Activated CD8-positive, alpha-beta memory T cell treated with anti-CD3 and anti-CD28 coated beads for 1 hour (primary cell): Measurements from ENCODE around the gene CDH13.

ENCODE experiments used
- DNase-seq, 2 donors: peaks; one replicate each; pipeline ENCODE4 v3.0.0-alpha.2; 2020; ENCODE audit warnings: low read depth in 1 of 2; ENCODE audit errors: extremely low read depth in 1 of 2

The CDH13 gene

DNA sequence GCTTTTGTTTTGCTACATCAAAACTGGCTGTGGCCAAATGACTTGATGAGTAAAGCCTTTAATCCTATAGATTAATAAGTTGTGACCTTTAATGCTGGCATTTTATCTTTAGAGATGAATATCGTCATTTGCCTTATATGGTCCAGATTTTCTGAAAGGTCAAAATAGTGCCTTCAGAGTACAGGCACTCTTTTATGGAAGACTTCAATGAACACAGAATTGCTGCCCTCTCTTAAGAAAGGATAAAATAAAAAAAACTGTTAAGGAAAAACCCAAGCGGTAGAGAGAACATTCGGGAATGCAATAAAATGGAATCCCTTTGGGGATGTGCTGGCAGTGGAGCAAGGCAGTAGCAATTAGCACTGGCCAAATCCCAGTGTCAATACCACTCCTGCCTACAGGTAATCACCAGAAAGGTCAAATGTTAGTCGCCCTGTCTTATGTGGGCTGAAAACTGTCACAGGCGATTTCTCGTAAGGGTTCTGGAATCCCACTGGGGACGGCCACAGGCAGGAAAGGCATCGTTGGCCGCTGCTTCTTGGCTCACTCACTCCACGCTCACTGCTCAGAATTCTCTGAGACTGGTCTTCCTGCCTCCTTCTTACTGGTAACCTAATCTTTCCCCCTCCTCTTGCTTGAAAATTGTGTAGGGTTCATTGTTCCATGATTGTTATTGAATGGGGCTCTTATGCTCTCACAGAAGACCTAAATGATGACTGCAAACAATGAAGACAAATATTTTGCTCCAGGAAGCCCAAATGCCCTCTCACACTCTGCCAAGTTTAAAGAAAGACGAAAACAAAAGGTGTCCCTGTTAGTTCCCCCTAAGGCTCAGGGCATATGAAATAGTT is 1135.6 kb downstream of the CDH13 start:
- DNase-seq: no peak

DNA sequence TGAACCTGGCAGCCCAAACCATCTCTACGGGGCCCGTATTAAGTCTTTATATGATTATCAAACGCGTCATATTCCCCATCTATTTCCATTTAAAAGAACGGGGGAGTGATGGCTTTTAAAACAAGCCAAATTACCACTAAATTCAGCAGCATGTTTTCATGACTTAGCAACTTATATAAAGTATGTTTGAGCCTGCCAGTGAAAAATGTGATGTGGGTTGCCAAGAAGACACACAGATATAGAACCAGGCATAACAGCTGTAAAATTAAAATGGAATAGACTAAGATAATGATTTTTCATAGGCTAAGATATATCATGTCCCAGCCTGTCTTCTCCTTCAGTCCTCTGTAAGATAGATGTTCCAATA is 1136.2 kb downstream of the CDH13 start:
- no peak for DNase-seq

DNA sequence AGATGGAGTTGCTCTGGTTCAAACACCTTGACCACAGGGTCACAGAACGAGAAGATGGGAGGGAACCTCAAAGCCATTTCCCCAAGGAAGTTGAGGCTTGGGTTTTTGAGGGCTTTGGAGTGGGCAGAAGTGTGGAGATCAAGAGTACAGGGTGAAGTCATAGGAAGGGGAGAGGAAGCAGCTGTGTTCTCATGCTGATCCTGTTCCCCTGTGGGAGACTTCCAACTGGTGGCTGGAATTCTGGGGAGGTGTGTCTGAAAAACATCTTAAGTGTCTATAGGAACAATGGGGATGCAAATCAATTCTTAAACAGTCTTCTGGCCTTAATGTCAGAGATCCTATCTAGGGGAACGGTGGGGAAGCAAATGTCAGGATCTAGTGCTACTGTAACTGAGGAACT is 1142.2 kb downstream of the CDH13 start:
- DNase-seq: no peak

- no peak for DNase-seq
These were observed 1142.7 kb downstream of the CDH13 start for GRCh38 chr16:83769397-83770008.

DNA sequence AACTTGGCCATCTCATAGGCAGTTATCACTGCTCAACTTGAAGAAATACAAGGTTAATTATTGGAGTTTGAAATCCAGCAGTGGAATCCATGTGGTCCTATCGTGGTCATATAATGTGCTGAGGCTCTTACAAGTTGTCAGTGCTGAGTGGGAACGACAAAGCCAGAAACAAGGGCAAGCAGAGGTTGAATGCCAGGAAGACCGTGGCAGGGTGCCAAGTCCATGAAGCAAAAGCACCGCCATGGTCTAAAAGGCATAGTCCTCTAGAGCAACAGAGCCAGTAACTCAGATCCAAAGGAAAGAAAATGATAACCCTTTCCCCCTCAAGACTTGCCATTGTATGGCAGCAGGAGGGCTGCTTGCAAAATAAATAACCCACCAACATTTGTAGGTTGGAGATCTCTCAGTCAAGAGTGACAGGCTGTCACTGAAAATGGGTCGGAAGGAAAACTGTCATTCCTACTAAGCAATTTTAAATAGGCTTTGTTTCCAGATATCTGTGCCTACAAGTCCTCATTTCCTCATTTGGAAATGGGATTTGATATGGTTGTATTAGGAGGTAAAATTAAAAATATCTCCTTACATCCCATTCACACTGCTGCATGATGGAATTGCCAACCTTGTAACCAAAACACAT is 1144.7 kb downstream of the CDH13 start:
- DNase-seq: no peak

DNA sequence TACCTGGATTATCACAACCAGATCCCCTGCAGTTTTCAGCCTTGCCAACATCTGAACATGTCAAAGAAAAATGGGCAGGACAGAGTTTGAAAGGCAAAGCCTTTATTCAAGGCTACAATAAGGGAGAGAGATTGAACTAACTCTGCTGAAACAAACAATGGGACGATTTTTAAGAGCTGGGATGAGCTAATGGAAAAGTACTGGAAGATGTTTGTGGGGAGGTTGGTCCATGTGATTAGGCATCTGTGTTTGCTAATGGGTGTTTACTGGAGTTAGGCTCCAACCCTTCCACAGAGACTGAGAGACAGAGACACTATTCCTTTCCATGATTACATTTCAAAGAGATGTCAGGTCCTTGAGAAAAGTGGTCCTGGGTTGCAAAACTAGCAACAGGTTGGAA is 1146.0 kb downstream of the CDH13 start:
- no peak for DNase-seq

- DNase-seq: no peak
These were observed 1147.3 kb downstream of the CDH13 start for GRCh38 chr16:83774066-83774465.

DNA sequence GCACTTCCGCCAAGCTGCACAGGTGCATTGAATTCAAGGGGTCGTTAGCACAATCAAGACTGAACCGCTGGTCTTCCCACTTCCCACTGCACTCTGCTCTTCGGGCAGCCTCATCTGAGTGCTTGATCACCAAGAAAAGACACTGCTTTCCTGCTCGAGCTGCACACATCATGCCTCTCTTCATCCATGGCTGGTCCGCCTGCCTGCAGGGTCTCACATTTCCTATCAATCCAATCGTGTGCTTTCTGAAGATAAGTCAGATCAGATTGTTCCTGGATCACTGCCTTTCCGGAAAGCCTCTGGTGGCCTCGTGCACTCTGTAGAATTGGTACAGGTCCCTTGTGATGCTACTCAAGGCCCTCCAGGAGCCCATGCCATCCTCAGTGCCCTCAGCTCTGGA is 1150.2 kb downstream of the CDH13 start:
- DNase-seq: no peak

DNA sequence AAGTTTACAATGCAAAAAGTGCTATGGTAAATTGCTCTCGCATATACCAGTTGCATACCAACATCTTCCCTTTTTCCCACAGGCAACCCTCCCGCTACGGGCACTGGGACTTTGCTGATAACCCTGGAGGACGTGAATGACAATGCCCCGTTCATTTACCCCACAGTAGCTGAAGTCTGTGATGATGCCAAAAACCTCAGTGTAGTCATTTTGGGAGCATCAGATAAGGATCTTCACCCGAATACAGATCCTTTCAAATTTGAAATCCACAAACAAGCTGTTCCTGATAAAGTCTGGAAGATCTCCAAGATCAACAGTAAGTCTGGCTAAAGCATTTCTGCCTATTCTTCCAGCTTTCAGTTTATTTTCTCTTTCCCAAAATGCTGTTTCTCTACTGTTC is 1153.1 kb downstream of the CDH13 start:
- DNase-seq: no peak

GRCh38 chr16:83785455-83785854 is 1158.7 kb downstream of the CDH13 start:
- DNase-seq: no peak

- no peak for DNase-seq
These were observed 1163.1 kb downstream of the CDH13 start for GRCh38 chr16:83789642-83790401.

GRCh38 chr16:83791916-83792315 is 1165.1 kb downstream of the CDH13 start:
- no peak for DNase-seq

- DNase-seq: no peak
These were observed 1165.6 kb downstream of the CDH13 start for GRCh38 chr16:83792391-83792790.

- DNase-seq: no peak
These were observed 1166.4 kb downstream of the CDH13 start for GRCh38 chr16:83793179-83793578.

- DNase-seq: no peak
These were observed 1168.2 kb downstream of the CDH13 start for GRCh38 chr16:83794860-83795554.

DNA sequence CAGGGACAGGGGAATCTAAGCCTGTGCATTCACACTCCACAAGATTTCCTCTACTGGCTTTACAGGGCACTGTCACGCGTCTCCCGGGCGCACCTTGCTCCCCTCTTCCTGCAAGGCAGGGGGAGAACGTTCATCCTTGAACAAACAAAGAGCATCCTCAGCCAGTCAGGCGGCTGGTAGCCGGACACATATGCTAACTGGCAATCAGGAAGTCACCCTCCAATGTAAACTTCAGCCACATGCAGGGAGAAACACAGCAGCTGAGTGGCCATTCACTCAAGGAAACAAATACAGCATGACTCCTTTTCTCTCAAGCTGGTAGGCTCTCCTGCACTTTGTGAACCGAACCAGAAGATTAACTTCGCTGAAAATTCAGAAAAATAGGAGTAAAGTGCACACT is 1170.2 kb downstream of the CDH13 start:
- DNase-seq: no peak

- DNase-seq: no peak
These were observed 1172.6 kb downstream of the CDH13 start for GRCh38 chr16:83799336-83799735.

DNA sequence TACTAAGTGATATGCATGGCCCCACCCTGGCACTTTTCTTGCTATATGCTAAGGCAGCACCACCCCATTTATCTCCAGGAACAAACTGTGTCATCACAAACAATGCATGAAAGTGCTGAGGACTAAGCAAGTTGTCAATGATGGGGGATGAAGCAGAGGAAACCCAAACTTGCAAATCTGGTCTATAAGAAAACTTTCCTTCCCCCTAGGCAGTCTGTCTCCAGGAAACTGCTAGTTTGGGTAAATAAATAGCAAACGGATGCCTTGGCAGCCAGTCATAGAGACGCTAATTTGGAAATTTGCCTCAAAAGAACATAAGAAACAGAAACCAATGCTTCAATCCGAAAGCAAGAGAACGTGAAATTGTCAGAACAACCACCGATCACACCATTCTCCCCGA is 1175.4 kb downstream of the CDH13 start:
- DNase-seq: no peak

- no peak for DNase-seq
These were observed 1175.9 kb downstream of the CDH13 start for GRCh38 chr16:83802554-83803205.

DNA sequence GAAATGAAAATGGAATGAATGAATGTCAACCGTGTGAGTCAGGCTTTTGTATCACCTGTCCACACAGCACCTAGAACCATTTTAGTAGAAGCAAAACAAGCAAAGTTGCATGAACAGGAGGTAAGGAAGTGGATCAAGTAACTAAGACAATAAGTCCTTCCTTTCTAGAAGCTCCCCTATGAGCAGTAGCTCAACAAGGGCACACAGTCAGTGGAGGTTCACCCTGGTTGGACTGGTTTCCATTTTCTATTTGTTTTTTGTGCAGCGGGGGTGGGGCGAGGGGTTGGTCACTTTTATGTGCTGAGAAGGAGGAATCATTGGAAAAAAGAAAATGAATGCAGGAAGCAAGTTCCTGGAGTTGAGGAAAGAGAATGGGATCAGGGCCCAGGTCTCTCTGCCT is 1177.0 kb downstream of the CDH13 start:
- no peak for DNase-seq
